Cardiac septum (tissue), 1 donor: ENCODE data around the gene AGGF1. TPM values are rescaled to one million over a fixed set of nuclear protein-coding genes. Genes with fewer than 3 reads are reported as not detected.
A peak's percentile ranks its signal among the peaks of the same experiment; 100 is the strongest.
"Not testable (repeated sequence)": the region's sequence is repeated elsewhere in the genome, so short reads cannot be mapped to it uniquely, and the experiment has no call there.

ENCODE experiments used
- DNase-seq: peaks from one replicate; pipeline ENCODE4 v3.0.0-alpha.2; 2020; ENCODE audit warnings: low spot score
- intact Hi-C: fragments of 100-400 bp; cut with DNase I; formaldehyde crosslinking; loops from one replicate; pipeline ENCODE4 v1.14.0; 2022
- total RNA-seq: library from RNA; stranded (reverse); fragmentation: NEBNext Ultra II Directional; extraction: Animal tissue kit (Norgen Biotek cat#: 25700); gene quantifications from one replicate; pipeline ENCODE4 v1.2.1, GENCODE V29; 2021
- donor health status: DM: no; HTN: no; CAD: no.

The AGGF1 gene
- total RNA-seq, 1 donor from 2014 or later, result 16.9 TPM

GRCh38 chr5:77080479-77080878 is 50.3 kb downstream of the AGGF1 start:
- intact Hi-C loops, result not testable (repeated sequence)

GRCh38 chr5:77080905-77081304 is 50.7 kb downstream of the AGGF1 start:
- no peak for DNase-seq
- intact Hi-C loops, result no loop called here

More at GRCh38 chr5:77080479-77080878, 50.3 kb downstream of the AGGF1 start:
- DNase-seq, result not testable (repeated sequence)

DNA sequence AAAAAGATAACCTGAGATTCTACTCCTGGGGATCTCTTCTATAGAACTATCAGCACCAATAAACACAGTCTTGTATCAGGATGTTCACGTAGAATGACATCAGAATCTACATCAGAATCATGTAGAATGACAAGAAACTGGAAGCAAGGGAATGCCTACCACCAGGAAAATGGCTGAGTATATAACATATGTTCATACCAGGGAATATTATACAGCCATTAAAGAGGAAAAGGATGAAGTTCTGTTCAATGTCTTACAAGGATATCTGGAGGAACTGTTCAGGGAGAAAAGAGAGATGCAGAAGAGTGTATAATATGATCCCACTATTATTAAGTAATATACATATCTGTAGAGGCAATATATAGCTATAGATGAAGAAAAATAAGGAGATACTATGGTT is 52.1 kb downstream of the AGGF1 start:
- intact Hi-C loops, result no loop called here
- DNase-seq, result no peak

DNA sequence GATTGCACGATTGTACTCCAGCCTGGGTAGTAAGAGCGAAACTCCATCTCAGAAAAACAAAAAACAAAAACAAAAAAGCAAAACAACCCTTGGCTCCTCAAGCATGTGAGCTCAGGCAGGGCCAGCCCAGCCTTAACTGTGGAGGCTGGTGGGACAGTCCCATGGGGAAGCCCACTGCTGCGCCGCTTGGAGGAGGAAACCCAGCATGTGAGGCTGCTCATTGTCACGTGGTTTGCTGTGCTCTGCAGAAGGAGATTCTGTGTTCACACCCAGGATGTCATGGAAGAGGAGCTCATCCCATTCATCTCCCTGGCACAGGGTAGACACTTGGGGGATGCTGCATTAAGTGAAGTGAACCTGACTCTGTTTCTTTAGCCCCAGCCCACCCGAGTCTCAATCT is 52.9 kb downstream of the AGGF1 start:
- intact Hi-C loops, result no loop called here
- DNase-seq, result no peak

- no peak for DNase-seq
- intact Hi-C loops, result loop anchor here (5.0 kb wide), 2 partner anchors 81 to 406 kb away; partner anchors contain the start of gene WDR41
Measured at GRCh38 chr5:77086368-77086688, 56.1 kb downstream of the AGGF1 start.

- peak; percentile 76 for DNase-seq
- intact Hi-C loops, result loop anchor here (5.0 kb wide), 2 partner anchors 80 to 405 kb away; partner anchors contain the start of gene WDR41
Measured at GRCh38 chr5:77086689-77087483, 56.7 kb downstream of the AGGF1 start, which contains the start of gene ZBED3. TSS of gene ZBED3 (minus strand) at chr5:77087285. CDS start at chr5:77077878, 9,407 bp downstream.

DNA sequence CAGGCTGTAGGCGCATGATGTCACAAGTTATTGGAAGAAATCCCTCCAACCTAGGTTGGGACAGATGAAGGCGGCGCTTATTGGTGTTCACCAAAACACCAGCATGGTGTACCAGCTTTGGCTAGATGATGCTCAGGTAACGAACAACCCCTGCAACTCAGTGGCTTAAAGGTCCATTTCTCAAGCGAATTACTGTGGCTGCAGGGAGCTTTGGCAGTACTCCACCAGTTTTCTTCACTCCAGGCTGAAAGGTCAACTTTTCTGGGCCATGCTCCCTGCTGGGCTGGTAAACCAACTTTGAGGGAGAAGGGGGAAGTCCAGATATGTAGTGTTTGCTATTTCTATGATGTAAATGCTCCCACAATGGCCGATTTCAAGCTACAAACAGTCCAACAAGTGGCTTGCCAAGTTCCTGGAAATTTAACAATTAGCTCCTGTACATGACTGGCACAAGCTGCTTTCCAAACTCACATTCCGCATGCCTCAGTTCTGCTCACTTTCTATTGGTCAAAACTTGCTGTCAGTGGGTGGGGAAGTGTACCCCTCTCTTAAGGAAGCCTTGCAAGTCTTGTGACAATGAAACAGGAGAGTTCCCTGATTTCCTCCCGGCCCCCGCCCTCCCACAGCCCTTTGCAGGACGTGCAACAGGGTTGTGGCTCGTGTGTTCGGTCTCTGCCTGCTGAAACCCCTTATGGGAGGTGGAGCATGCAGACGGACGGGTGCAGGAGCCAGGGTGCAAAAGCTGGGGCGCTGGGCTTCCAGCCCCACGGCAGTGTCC is 57.5 kb downstream of the AGGF1 start:
- DNase-seq, result no peak
- intact Hi-C loops, result loop anchor here (5.0 kb wide), 2 partner anchors 80 to 405 kb away; partner anchors contain the start of gene WDR41

- no peak for DNase-seq
- intact Hi-C loops, result no loop called here
Measured at GRCh38 chr5:77095189-77095588, 65.0 kb downstream of the AGGF1 start.

DNA sequence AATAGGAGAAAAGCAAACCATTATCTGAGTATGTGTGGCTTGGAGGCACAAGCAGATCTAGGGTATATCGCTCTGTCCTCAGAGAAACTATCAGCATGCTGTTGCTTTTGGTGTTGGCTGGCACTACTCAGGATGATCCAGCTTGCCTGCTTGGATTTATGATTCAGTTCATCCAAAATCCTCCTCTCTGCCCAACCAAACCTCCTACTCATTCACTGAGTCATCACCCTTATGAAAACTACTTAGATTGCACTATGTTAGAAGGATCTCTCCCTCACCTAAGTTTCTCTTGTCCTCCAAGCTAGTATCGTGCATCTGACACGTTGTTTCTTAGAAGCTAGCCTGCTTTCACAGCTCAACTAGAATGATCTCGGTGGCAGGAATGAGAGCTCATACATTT is 71.1 kb downstream of the AGGF1 start:
- no peak for DNase-seq
- intact Hi-C loops, result no loop called here

- DNase-seq, result no peak
- intact Hi-C loops, result no loop called here
Measured at GRCh38 chr5:77102549-77102948, 72.3 kb downstream of the AGGF1 start.

- intact Hi-C loops, result no loop called here
- DNase-seq, result no peak
Measured at GRCh38 chr5:77103457-77103856, 73.3 kb downstream of the AGGF1 start.

DNA sequence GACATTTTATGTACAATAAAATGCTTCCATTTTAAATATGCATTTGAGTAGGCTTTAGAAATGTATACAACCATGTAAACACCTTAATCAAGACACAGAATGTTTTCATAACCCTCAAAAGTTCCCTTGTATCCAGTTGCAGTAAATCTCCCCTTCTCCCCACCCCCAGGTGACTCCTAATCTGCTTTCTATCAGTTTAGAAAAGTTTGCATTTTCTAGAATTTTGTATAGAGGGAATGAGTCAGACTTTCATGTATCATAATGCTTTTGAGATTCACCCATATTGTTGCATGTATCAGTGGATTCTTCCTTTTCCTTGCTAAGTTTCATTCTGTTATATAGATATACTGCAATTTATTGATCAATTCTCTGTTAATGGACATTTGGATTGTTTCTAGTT is 74.6 kb downstream of the AGGF1 start:
- DNase-seq, result no peak
- intact Hi-C loops, result no loop called here

DNA sequence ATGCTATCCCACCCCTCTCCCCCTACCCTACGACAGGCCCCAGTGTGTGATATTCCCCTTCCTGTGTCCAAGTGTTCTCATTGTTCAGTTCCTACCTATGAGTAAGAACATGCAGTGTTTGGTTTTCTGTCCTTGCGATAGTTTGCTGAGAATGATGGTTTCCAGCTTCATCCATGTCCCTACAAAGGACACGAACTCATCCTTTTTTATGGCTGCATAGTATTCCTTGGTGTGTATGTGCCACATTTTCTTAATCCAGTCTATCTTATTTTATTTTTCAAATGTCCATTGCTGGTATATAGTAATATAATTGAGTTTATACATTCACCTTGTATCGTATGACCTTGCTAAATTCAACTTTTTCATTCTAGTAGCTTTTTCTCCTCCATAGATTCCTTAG is 76.8 kb downstream of the AGGF1 start:
- intact Hi-C loops, DNase-seq: not testable (repeated sequence)

Other genes starting within 250 kb of the AGGF1 start
- gene F2RL1, start 211.4 kb upstream of the AGGF1 start, total RNA-seq, result 3.7 TPM
- gene S100Z, start 180.4 kb upstream of the AGGF1 start, total RNA-seq, result not detected
- gene CRHBP, start 77.4 kb upstream of the AGGF1 start, total RNA-seq, result 3.1 TPM
- gene ZBED3, start 56.9 kb downstream of the AGGF1 start, total RNA-seq, result 6.4 TPM
- 5.7 TPM for gene PDE8B, start 180.3 kb downstream of the AGGF1 start, total RNA-seq